Neural cell (in vitro differentiated cells): Measurements from ENCODE around the gene MAP3K20.

Source experiments
- CTCF ChIP-seq: fragments of 450-650 bp; IDR thresholded peaks from 2 replicates; pipeline ENCODE4 v1.5.1; 2014; ENCODE audit warnings: antibody characterized with exemption, mild to moderate bottlenecking, moderate library complexity; ENCODE audit not compliant: poor library complexity, severe bottlenecking
- EZH2 ChIP-seq: fragments of 200-600, 300-800 bp; shearing (Covaris generic), sonication (generic); IDR thresholded peaks from 2 replicates; pipeline ENCODE4 v1.6.1; 2014; ENCODE audit warnings: antibody characterized with exemption, low read length, borderline replicate concordance, mild to moderate bottlenecking; ENCODE audit not compliant: insufficient read depth, poor library complexity, severe bottlenecking
- REST ChIP-seq: IDR thresholded peaks from 2 replicates; pipeline ENCODE4 v1.6.1; 2012; ENCODE audit warnings: borderline replicate concordance
- TAF1 ChIP-seq: IDR thresholded peaks from 2 replicates; pipeline ENCODE4 v1.6.1; 2012; ENCODE audit warnings: low read depth

GRCh38 chr2:173193925-173194324, 118.3 kb downstream of the MAP3K20 start:
- TF ChIP-seq CTCF = no peak
- no peak for TF ChIP-seq REST
- no peak for TF ChIP-seq TAF1
- TF ChIP-seq EZH2 = no peak
